T follicular helper cell (primary cell): ENCODE data around the gene JAZF1.
"Not testable (repeated sequence)": the region's sequence is repeated elsewhere in the genome, so short reads cannot be mapped to it uniquely, and the experiment has no call there.

Source experiments
- DNase-seq: peaks from one replicate; pipeline ENCODE4 v3.0.0-alpha.2; 2020; ENCODE audit warnings: low read depth

JAZF1 gene

DNA sequence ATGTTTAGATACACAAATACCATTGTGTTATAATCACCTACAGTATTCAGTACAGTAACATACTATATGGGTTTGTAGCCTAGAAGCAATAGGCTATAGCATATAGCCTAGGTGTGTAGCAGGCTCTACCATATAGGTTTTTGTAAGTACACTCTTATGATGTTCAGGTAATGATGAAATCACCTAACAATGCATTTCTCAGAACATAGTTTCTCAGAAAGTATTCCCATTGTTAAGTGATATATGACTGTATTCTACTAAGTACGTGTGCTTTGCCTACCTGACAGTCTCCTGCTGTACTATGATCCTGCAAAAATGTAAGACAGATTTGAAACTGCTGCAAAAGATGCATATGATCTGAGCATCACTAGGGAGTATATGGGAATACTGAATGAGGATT lies 137.9 kb downstream of the JAZF1 start:
- DNase-seq = no peak

DNA sequence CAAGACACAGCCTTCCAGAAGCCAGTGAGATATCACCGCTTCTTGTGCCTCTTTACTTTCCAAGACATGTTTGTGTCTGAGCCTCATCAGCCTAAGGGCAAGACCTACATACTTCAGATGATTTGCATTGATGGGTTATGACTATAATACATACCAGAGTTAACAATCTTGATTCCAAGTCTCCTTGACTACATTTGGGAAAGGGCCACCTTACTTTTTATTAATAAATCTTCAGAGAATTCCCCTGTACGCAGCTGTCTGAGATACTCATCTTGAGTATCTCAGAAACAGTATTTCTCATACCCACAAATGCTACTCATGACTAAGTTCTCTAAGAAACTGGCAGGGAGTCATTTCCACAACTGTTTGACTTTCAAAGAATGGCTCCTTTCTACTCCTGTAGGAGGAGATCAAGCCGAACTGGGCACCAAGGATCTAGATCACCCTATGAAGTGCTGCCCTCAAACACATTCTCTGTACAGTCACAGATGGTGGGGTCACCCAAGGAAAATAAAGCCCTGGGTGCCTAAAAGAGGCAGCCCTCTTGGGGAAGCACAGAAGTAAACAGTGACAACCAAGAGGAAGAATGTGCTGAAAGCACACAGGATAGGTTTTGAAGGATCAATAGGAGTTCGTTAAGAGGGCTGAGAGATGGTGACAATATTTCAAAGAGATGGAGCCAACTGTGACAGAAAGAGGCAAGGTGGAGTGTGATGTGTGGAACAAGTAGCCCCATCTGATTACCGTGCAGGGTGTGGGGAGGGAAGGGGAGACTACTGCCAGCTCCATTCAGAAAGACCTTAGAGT lies 138.9 kb downstream of the JAZF1 start:
- no peak for DNase-seq

DNA sequence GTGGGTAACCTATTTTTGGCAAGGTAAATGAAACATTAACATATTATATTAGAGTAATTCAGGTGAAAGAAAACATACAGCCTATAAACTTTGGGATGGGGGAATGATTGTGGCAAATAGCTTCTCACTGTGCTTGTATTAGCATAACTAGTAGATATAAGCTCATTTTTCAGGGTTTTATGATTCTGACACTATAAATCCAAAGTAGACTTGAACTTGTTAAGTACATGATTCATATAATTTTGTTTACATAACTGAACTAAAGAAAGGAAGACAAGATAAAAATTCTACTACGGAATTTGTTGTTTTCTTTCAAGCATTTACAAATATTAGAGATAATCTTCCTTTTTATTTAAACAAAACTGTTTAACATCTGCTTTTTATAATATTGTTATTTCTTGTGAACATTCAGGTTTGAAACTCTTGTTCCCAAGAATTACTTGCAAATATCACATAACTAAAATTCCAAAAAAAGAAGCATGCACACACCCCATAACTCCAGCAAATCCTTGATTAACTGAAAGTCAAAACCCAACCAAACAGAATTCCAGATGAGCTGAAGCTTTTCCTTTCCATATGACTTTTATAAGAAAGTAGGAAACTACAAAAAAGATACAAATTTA lies 142.3 kb downstream of the JAZF1 start:
- DNase-seq = no peak

DNA sequence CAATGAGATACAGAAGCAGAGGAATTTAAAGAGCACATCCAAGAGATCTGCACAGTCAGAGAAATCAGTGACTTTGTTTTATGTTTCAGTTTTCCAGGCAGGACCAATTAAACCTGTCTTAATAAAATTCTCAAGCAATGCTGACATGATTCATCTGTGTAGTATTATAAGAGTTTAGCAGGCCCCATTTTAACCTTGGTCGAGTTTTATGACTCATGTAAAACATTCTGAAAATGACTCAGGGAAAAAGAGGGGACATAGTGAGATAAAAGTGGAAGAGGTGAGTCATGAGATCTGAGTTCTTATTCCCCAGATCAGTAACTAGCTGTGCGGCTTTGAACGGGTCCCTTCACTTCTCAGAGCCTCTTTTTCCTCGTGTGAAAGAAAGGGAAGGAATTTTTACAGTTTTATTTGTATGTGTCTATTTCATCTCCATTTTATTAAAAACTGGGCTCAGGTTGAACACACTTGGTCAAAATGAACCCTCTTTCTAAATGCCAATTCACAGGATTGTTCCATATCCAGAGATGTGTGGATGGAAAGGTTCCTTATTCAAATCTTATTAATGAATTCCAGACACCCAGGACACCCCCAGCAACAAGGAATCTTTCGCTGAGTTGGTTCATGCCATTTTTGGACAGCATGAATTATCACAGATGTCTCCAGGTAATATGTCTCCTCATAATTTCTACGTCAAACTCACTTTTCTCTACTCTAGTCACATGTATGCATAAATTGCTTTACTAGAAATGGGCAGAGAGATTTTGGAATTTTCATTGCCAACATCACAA lies 143.2 kb downstream of the JAZF1 start:
- DNase-seq = no peak

DNA sequence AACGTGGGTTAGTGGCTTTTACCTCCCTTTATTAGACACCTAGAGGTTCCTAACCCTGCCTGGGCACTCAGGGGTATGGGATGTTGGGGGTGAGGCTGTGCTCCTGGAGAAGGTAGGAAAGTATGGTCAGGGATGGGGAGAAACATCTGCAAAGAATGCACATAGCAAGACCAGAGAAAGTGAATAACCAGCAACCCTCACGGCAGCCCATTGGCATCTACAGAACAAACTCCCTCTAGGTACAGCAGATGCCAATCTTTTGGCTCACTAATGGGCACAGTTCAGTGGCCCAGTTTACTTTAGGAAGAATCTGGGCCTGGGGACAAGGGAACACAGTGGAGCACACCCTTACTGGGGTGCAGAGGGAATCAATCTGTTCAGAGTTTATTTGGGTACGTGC lies 143.9 kb downstream of the JAZF1 start:
- DNase-seq = no peak

DNA sequence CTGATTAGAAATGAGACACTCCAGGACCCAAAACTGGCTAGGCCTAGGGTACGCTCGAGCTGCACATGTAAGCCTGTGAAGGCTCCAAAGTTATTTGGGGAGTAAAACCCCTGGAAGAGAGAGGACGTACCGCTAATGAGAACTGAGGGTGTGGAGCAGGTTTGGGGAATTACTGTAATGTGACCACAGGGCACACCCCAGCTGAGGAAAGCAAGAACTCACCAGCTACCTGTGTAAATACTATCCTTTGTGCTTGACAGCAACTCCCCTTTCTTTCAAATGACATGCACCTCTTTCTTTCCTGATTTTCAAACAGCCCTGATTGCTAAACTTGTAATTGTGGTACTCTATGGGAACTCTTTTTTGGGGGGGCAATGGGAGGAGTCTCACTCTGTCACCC lies 147.2 kb downstream of the JAZF1 start:
- no peak for DNase-seq

DNA sequence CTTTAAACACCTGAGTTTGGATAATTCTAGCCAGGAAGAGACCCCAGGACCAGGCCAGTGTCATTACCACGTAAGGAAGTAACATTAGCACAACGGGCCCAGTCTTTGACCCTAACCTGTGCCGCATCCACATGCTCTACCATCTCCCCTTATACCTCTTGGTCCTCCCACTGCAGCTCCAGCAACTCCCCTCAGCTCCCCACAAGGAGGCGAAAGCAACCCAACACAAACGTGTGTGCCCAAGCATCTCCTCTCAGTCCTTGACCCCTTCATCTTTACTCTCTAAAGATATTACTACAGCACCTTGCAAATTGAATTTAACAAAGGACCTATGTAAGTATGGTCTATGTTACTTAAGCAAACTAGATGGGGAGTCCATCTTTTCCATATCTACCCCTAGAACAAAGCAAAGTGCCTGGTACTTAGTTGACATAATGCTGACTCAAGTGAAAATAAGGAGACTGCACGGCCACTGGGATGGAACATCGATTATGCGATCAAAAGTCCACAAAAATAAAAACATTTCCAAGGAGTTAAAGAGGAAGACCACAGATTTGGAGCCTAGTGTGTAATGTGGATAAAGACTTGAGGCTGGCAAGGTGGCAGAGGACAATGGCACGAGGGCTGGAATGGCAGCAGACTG lies 147.7 kb downstream of the JAZF1 start:
- DNase-seq = no peak

DNA sequence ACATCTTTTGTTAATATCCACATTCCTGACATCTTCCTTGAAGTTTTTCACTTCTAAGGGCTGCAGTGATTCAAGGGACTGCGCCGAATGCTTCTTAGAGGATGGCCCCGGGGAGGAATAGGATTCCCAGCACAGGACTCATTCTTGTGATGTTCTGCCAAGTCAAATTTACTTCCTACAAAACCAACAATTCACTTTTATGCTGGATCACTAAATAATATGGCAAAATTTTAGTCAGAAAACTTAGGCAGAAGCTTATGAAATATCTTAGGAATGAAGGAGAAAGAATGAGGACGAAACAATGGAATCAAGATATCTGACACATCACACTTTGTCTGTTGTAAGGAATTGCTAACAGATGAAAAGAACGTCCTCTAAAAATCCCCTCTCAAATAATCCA lies 151.5 kb downstream of the JAZF1 start:
- DNase-seq = no peak

DNA sequence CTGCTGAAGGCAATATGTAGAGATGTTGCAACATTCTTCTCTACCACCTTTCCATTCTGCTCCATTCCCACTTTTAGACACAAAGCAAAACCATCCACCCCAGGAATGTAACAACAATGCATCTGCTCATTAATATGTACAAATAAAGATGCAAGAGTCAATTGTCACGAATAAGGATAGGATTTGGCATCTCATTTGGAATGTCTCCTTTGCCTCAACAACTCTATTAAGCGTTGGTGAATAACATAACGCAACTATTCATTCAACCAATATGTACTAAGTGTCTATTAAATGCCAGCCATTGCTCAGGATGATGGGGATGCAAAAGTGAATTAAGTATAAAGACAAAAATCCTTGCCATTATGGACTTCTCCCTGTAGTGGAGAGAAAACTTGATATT lies 152.1 kb downstream of the JAZF1 start:
- no peak for DNase-seq

DNA sequence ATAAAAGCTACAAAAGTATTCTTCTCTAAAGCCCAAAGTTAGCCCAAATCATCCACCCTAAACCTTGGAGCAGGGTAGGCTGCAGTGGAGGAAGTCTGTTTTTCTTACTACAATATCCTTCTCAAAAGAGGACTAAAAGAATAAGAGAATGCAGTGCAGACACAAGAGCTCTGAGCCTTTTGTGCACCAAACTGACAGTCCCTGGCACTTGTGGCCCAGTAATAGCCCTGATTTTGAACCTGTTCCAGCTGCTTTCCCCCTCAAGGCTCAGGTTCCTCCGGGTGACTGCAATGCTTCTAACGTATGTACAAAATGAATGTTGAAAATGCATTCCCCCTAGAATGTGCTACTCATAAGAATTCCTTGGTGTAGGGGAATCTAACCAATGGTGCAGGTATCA lies 154.4 kb downstream of the JAZF1 start:
- no peak for DNase-seq

DNA sequence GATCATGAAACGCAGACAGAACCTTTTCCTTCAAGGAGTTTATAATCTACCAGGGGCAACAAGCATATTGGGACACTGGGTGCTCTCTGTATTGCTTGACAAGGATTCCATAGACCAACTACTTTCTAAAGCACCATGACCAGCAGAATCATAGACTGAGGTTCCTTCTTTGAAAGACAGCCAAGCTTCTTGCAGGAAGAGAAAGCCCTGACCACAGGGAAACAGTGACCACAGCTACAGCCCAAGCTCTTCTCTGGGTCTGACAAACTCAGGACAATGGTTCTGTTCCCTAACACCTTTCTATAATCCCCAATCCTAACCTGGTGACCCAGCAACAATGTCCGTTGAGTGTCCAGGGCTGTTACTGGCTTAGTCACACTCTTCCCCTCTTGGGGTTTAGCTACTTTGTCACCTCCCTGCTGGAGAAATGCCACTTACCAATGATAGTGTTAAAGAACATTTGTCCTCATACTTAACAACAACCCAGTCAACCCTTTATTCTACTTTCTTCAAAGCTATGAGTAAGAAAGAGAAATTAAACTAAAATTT lies 155.7 kb downstream of the JAZF1 start:
- DNase-seq = no peak

DNA sequence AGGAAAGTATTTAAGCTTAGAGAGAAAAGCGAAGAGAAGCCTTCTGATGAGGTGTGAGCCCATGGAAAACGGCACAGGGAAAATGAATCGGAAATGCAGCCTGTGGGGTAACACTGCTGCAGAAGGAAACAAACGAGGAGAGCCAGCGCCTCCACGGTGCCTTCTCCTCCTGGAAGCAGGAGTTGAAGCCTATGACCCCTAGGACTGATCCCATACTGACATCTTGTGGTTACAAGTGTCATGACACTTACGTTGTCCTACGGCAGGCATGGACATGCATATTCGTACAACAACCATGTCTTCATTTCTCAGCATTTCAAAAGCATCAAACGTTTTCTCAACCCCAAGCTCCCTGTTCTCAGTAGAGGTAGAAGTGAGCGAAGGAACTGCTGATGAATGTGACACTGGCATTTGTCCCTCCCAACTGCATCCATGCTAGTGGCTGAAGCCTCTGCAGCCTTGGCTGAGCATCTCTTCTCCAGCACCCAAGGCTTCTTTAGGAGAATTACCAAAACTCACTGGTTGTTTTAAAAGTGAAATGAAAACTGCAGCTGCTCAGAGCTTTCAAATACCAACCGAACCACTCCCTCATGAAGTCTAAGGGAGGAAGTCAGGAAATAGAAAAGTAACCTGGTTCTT lies 160.2 kb downstream of the JAZF1 start:
- DNase-seq = peak; percentile 3

DNA sequence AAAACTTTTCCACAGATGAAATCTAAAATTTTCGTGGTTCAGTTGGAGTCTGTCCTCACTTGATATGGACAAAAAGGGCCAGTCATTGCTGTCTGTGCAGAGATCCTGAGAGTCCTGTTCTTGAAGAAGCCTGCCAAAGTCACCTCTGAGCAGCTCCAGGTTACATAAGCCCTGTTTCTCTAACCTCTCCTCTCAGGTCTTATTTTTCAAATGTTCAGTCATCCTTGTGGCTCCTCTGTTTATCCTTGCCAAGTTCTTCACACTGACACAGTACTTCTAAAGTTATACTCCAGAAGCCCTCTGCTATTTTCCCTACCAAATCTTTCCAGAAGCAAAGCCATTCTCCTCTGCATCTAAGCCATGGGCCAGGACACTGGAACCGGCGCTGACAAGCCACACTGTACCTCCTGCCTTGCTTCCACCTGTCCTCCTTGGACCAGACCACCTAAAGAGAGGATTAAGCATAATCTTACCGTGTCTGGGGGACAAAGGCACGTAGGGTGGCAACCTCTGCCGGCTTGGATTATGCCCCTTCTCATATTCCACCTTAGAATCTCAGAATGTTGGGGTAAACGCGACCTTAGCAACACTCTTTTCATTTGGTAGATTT lies 161.6 kb downstream of the JAZF1 start:
- DNase-seq = no peak

DNA sequence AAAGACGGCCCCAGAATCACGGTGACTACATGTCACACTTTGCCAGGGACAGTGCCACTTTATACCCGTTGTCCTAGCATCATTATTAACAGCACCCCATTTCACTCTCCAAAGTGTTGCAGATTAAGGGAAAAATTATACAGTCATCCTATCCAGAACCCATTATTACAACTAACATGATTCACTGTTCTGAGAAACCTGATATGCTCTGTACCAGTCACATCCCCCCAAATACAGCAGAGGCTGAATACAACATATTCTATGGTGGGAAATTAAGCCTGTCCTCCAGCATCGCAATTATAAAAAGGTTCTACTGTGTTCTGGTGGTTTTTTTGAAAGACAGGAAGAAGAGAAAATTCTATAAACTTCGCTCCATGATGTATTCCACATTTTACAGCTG lies 162.1 kb downstream of the JAZF1 start:
- no peak for DNase-seq

DNA sequence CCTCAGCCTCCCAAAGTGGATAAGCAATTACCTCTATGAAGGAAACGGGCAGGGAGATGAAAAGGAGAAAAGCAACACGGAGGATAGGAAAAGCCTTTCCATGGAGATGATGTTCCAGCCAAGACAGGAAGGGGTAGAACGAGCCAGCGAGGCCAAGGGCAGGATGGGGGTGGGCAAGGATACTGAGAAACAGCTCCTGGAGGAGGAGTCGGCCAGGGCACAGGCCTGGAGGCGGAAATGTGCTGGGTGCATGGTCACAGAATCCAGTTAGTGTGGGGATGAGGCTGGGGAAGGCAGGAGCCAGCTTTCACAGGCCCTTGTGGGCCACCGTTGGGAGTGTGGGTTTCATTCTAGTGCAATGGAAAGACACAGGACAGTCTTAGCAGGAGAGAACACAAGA lies 162.6 kb downstream of the JAZF1 start:
- DNase-seq = no peak

DNA sequence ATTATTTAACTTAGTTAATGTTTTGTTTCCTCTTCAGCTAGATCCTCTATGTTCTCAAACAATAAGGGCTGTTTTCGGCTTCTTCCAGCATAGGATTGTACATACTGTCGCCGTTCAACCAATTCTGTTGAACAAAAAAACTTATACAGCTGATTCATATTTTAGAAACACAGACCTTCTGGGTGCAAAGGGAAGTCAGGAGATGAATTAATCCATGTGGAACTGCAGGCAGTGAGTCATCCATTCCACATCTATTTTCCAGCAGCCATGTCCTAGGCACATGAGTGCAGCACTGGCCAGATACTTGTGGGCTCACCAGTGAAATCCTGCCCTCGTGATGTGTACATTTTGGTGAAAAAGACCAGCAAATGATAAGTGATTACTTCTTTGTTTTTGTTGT lies 163.2 kb downstream of the JAZF1 start:
- no peak for DNase-seq

DNA sequence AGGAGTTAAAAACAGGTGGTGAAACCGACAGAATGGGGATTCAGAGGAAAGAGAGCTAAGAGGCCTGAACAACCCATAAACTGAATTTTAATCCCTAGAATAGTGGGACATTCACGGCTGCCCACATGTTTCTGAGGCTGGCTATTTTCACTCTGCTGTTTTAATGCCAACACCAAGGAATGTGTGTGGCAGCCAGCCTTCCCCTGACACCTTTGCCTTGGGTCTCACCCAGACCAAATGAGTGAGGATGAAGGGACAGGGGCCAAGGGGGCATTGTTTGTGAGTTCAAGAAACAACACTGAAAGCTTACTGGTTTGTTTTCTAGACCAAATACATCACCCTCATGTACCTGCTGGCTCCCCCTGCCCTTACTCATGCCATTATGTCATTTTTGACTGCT lies 164.3 kb downstream of the JAZF1 start:
- DNase-seq = no peak

DNA sequence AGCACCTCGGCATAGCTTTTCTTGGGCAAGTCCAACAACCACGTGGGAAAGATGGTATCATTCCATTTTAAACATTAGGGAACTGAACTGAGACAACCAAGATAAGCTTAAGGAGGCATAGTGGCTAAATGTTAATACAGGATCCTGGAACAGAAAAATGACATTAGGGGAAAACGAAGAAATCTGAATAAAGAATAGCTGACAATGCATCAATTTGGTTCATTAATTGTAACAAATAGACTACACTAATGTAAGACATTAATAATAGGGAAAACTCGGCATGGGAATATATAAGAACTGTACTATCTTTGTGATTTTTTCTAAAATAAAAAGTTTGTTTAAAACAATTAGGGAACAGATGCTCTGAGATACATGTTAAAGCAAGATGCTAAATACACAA lies 165.4 kb downstream of the JAZF1 start:
- DNase-seq = no peak

DNA sequence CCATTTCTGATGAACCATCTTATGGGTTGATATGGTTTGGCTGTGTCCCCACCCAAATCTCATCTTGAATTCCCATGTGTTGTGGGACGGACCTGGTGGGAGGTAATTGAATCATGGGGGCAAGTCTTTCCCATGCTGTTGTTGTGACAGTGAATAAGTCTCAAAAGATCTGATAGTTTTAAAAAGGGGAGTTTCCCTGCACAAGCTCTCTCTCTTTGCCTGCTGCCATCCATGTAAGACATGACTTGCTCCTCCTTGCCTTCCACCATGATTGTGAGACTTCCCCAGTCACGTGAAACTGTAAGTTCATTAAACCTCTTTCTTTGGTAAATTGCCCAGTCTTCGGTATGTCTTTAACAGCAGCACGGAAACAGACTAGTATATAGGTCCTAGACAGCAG lies 166.3 kb downstream of the JAZF1 start:
- not testable (repeated sequence) for DNase-seq

DNA sequence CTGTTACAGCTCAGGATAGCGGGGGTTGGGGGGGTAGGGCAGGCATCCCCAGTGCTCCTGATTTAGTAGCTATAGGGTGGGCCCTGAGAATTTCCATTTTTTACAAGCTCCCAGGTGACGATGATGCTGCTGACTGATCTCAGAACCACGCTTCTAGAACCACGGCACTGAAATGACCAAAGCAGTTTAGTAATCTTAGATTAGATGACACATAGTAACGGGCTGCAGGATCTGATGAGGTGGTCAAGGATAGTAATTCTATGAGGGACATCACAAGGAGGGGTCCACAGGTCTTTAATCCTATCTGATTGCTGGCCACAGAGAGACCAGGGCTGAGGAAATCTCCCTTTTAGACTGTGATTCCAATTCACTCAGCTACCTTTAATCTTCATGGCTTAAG lies 167.2 kb downstream of the JAZF1 start:
- no peak for DNase-seq

DNA sequence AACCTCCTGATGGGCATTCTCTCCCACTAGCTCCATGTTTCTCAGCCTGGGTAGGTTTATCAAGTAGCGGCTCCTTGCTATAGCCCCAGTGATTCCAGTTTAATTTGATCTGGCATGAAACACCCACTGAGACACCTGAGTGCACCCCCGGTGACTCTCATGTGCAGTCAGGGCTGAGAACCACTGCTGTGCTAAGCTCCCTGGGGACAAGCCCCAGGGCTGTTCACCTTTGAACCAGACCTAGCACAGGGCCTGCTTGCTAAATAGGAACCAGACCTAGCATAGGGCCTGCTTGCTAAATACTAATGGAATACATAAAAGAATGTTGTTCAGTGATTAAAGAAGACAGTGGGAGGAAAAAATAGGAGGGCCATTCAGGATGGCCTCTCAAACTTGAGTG lies 167.6 kb downstream of the JAZF1 start:
- no peak for DNase-seq
